ENCODE data around the gene TMEM269.

The TMEM269 gene

GRCh38 chr1:42822800-42823392 lies 38.1 kb downstream of the TMEM269 start:
- DNase-seq (ENCODE audit: low read depth in 2 of 2): no peak

DNA sequence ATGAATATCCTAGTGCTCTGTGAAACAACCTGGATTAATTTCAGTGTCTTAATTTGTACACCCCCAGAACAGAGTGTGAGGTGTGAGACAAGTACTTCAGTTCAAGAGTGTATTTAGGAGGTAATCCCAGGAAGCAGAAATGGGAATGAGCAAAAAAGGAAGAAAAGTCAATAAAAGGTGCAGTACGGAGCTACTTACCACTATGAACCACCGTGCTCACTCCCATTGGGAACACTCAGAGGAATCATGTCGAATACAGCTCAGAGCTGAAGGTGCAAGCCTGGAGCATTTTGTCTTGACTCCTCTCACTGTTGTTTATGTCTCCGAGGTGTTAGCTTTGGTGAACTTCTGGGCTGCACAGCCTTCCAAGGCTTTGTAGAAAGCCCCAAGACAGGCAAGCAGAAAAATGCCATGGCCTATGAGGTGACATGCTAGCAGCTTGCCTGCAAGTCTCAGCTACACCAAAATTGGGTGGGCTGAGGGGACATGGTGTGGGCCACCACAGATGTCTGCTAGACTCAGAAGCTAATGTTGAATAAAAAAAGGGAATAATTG lies 39.8 kb downstream of the TMEM269 start:
- DNase-seq (ENCODE audit: low read depth in 2 of 2): no peak

DNA sequence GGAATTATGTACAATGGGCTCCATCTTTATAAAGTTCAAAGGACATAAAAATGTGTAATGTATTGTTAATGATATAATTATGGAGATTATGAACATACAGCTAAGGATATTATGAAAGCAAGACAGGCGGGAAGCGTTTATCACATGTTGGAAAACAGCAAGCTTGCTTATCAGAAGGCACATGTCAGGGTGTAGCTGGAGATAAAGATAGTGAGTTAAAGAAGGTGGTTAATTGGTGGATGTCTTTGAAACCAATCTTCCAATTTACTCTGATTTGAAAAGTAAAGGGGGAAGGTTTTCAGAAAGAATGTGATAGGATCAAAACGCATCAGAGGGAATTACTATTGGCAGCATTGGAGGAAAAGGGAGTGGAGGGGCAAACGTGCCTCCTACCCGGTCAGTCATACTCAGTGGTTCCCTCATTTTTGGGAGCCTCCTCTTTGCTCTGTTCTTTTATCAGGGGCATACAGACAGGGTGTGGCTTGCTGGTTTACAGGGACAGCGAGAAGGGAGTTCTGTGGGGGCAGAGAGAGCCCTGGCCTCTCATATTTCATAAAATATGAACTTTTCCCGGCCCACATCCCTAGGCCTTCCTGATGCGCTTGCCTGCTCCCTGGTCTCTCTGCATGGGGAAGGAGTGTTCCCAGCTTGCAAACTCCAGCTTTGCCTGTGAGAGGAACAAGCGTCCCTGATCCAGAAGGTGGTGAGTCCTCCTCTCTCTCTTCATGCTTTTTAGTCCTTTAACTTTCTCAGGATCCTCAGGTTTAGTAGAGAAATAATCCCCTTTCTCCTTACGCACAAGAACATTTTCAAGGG lies 40.5 kb downstream of the TMEM269 start:
- DNase-seq (ENCODE audit: low read depth in 2 of 2): no peak

DNA sequence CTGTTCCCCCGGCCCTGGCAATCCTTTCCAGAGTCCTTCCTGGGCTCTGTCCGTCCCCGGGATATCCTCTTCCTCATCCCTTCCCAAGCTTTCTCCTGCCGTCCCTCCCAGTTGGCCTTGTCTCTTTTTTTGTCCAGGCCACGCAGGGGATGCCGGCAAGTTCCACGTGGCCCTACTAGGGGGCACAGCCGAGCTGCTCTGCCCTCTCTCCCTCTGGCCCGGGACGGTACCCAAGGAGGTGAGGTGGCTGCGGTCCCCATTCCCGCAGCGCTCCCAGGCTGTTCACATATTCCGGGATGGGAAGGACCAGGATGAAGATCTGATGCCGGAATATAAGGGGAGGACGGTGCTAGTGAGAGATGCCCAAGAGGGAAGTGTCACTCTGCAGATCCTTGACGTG lies 45.8 kb downstream of the TMEM269 start:
- DNase-seq (ENCODE audit: low read depth in 2 of 2): no peak

DNA sequence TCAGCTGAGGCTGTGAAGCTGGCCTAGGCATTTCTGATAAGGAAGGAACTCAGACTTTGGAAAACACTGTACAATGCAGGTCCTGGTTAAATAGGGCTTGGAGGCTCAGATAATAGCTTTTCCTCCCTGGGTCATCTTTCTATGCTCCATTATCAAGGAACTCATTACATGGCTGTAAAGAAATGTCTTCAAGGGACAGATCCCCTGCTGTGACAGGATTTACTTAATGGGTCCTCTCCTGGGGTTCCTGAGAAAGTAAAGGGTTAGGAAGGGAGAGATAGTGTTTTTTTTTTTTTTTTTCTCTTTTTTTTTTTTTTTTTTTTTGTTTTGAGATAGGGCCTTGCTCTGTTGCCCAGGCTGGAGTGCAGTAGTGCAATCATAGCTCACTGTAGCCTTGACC lies 46.5 kb downstream of the TMEM269 start:
- no peak for DNase-seq (ENCODE audit: low read depth in 2 of 2)

DNA sequence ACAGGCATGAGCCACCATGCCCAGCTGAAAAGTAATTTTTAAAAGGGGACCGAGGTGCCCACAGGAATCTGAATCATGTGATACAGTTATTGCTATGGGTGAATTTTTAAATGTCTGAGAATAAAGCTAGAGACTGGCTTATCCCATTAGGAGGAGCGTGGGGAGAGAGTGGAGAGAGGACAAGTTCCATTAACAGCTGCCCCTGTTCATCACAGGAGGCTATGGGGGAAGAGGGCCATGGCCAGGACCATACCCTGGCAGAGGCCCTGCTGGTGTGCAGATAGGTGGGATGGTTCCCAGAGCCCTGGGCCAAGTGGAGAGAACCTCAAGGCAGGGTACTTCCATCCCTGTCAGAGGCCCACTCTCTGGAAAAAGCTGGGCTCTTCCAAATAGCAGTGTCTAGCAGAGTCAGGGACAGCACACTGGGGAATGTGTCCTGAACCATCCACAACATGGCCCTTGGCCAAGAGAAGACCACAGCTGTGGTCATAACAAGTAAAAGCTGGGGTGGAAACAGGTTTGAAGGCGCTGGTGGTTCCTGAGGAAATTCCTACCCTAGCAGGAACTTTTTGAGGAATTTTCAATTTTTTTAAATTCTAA lies 48.0 kb downstream of the TMEM269 start:
- no peak for DNase-seq (ENCODE audit: low read depth in 2 of 2)

GRCh38 chr1:42833981-42834380 lies 49.2 kb downstream of the TMEM269 start:
- DNase-seq (ENCODE audit: low read depth in 2 of 2): no peak

DNA sequence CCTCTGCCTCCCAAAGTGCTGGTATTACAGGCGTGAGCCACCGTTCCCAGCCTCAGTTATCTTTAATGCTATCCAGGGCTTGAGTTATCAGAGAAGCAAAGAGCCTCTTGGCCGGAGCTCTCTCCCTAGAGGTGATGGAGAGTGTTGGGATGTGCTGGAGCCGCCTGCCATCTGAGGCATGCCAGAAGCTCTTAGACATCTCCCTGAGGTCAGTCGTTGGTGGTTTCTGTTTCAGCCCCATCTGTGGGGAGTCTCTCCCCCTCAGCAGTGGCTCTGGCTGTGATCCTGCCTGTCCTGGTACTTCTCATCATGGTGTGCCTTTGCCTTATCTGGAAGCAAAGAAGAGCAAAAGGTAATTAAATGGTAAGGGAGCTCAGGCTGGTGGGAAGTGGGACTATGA lies 50.0 kb downstream of the TMEM269 start:
- no peak for DNase-seq (ENCODE audit: low read depth in 2 of 2)

DNA sequence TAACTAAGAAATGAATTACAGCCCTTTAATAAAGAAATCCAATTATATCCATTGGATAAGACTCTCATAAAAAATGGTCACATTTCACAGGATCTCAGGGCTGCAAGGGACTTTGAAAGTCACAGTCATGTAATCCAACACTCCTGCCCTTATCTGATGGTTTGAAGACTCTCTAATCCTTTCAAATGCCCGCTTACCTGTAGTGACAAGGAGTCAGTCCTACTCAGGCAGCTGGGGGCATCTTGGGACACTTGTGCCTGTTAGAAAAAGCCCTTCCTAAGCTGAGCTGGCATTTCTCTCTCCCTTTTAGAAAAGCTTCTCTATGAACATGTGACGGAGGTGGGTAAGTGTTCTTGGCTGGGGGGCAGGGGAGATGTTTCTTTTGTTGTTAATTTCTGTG lies 50.6 kb downstream of the TMEM269 start:
- no peak for DNase-seq (ENCODE audit: low read depth in 2 of 2)

DNA sequence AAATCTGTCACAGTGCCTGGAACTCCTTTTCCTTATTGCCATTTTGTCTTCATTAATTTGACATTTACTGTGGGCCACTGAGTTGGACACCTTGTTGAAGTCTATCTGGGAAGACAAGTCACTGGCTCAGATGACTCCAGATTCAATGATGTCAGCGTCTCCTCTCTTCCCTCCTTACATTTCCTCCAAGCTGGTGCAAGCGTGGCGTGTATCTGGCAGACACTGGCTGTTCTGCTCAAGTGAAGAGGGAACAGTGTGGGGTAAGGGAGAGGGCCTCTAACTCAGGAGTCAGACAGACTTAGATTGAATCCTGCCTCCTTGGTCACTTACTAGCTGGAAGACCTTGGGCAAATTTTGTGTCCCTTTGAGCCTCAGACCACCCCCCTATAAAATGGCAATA lies 52.9 kb downstream of the TMEM269 start:
- no peak for DNase-seq (ENCODE audit: low read depth in 2 of 2)

DNA sequence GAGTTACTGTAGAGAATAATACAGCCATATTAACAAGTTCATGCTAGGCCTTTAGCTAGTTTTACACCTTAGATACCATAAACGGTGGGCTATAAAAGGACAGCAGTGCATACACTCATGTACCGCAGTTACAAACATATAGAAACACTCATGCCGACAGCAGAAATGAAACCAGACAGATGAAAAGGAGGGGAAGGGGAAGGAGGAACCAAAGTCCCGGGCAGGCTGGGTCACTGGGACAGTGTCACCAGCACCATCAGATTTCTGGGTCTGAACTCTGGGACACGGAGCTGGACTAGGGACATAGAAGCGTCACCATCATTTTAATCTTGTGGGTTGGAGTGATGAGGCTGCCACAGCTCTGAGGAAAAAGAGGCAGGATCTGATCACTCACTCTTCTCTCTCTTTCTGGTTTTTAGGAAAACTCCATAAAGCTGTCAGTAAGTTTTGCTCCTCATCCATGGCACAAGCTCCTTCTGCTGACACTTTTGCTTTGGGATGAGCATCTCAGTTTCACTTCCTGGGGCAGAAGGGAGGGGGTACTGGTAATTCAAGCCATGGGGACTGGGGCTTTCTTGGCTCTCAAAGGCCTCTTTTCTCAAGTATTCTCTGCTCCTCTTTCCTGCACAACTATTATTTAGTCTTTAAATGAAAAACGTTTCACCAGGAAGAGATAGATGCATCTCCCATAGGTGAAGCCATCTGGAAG lies 53.8 kb downstream of the TMEM269 start:
- DNase-seq (ENCODE audit: low read depth in 2 of 2): no peak

GRCh38 chr1:42841010-42841409 lies 56.2 kb downstream of the TMEM269 start:
- no peak for DNase-seq (ENCODE audit: low read depth in 2 of 2)

GRCh38 chr1:42841440-42842147 lies 56.8 kb downstream of the TMEM269 start:
- DNase-seq (ENCODE audit: low read depth in 2 of 2): no peak

GRCh38 chr1:42844592-42845140 lies 59.9 kb downstream of the TMEM269 start:
- DNase-seq (ENCODE audit: low read depth in 2 of 2): no peak

DNA sequence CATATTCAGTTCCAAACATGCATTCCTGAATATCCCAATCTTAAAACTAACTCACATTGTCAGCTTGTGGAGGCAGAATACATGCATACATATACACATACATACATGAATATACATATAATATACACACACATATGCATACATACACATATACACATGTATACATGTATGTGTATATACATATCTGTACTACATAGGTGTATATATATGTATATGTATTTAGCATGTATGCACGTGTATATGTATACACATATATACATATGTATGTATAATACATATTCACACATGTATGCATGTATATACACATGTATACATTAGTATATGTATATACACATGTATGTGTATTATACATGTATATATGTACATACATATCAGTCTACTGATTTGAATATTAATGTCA lies 60.4 kb downstream of the TMEM269 start:
- DNase-seq (ENCODE audit: low read depth in 2 of 2): no peak

DNA sequence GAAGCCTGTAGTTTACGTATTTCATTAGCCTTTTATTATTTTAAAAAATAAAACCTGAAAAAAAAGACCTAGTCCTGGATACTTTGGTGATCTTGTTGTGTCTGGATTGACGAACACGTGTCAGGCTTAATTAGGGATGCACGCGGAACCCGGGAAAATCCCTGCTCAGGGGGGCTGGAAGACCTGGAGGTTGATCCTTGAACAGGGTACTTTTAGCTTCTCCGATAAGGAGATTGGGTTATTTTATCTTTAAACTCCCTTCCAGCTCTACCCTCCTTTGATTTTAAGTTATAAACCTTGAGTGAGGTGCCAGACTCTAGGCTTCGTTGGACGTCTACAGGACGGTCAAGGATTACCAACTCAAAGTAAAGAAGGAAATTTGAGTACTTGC lies 61.1 kb downstream of the TMEM269 start:
- no peak for DNase-seq (ENCODE audit: low read depth in 2 of 2)

GRCh38 chr1:42846257-42847110 lies 61.7 kb downstream of the TMEM269 start, which contains the start of gene ZNF691:
Gene ZNF691 (plus strand): TSS chr1:42846613. CDS start chr1:42849659, 3,046 bp downstream.
- peak; percentile 70 to 78 for DNase-seq (ENCODE audit: low read depth in 2 of 2)

GRCh38 chr1:42847111-42847595 lies 62.4 kb downstream of the TMEM269 start:
- no peak for DNase-seq (ENCODE audit: low read depth in 2 of 2)

DNA sequence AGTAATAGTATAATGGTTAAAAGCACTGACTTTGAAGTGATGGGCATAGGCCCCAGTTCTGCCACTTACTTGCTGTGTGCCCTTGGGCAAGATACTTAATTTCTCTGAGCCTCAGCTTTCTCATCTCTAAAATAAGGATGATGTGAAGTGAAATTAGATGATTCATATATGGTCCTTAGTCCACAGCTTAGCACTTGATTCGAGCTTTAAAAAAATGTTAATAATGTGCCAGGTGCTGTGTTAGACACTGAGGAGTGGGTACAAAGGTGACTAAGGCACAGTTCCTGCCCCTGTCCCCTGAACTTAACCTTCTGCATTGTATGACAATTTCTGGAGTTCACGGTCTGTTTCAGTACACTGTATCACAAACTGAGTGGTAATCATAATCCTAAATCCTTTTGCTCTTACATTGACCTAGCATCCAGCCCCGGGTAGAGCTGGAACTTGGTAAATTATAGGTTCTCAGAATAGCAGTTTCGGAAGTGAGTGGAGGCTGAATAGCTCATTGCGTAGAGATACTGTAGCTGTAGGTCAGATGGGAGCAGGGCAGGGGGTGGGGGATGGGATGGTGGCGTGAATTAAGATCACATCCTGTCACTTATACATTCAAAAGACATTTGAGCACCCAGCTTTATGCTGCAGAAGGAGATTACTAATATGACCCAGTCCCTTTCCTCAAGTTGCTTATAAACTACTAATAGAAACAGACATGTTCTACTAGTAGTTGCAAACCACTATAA lies 63.1 kb downstream of the TMEM269 start:
- no peak for DNase-seq (ENCODE audit: low read depth in 2 of 2)
